CD8-positive, alpha-beta memory T cell (primary cell): ENCODE data around the gene IGFN1. TPM values are rescaled to one million over a fixed set of nuclear protein-coding genes. Genes with fewer than 3 reads are reported as not detected.

Experiments
- CTCF ChIA-PET: fragments of 350-600 bp; sonication (Branson Sonifier 250); formaldehyde crosslinking; loops from one replicate; lab custom pipeline; 2021; ENCODE audit warnings: antibody characterized with exemption; lab: Charles Lee
- POLR2A ChIA-PET: fragments of 350-600 bp; sonication (Branson Sonifier 250); formaldehyde crosslinking; loops from one replicate; lab custom pipeline; 2021; ENCODE audit warnings: antibody characterized with exemption; lab: Charles Lee
- DNase-seq, 5 donors: peaks; one replicate each; pipeline versions ENCODE4 v3.0.0 to v3.0.0-alpha.2; 2020 to 2022; ENCODE audit warnings: mixed read lengths in 1 of 5
- H3K27ac ChIP-seq: one replicate; pipeline ENCODE4 v1.7.0; 2013; ENCODE audit warnings: low read depth, mild to moderate bottlenecking, low read length, moderate library complexity
- H3K27me3 ChIP-seq: 2 replicates; pipeline ENCODE4 v1.7.0; 2013; ENCODE audit warnings: low read length, mild to moderate bottlenecking; ENCODE audit not compliant: insufficient read depth, poor library complexity, severe bottlenecking
- H3K36me3 ChIP-seq: 2 replicates; pipeline ENCODE4 v1.7.0; 2013; ENCODE audit warnings: mild to moderate bottlenecking, low read length, moderate library complexity; ENCODE audit not compliant: insufficient read depth
- H3K4me1 ChIP-seq: 2 replicates; pipeline ENCODE4 v1.7.0; 2013; ENCODE audit warnings: mild to moderate bottlenecking, low read length, moderate library complexity; ENCODE audit not compliant: insufficient read depth
- H3K4me3 ChIP-seq: 2 replicates; pipeline ENCODE4 v1.7.0; 2013; ENCODE audit warnings: mild to moderate bottlenecking, low read length
- H3K9me3 ChIP-seq: 2 replicates; pipeline ENCODE4 v1.7.0; 2013; ENCODE audit warnings: mild to moderate bottlenecking, low read length
- H3K27ac Mint-ChIP-seq, 8 donors: one replicate each; pipeline ENCODE4 v1.8.0; 2020 to 2021; ENCODE audit warnings: mixed read lengths in 8 of 8, mild to moderate bottlenecking in 6 of 8, inconsistent platforms in 3 of 8, moderate library complexity in 3 of 8
- H3K27me3 Mint-ChIP-seq, 2 donors: one replicate each; pipeline ENCODE4 v1.8.0; 2020 to 2021; ENCODE audit warnings: mixed read lengths in 2 of 2, mild to moderate bottlenecking in 1 of 2, moderate library complexity in 1 of 2
- H3K36me3 Mint-ChIP-seq, 3 donors: one replicate each; pipeline ENCODE4 v1.8.0; 2020 to 2021; ENCODE audit warnings: mixed read lengths in 3 of 3, inconsistent platforms in 1 of 3, mild to moderate bottlenecking in 1 of 3
- H3K4me1 Mint-ChIP-seq, 3 donors: one replicate each; pipeline ENCODE4 v1.8.0; 2020 to 2021; ENCODE audit warnings: mixed read lengths in 3 of 3, inconsistent platforms in 1 of 3, mild to moderate bottlenecking in 1 of 3
- H3K4me3 Mint-ChIP-seq, 7 donors: one replicate each; pipeline ENCODE4 v1.8.0; 2020 to 2021; ENCODE audit warnings: mixed read lengths in 7 of 7, mild to moderate bottlenecking in 6 of 7, moderate library complexity in 4 of 7, inconsistent platforms in 2 of 7
- H3K9me3 Mint-ChIP-seq, 5 donors: one replicate each; pipeline ENCODE4 v1.8.0; 2020 to 2022; ENCODE audit warnings: mixed read lengths in 5 of 5, mild to moderate bottlenecking in 3 of 5, moderate library complexity in 2 of 5, inconsistent platforms in 1 of 5
- polyA plus RNA-seq: library from polyadenylated mRNA; unstranded; fragments of 300-500 nt; fragmentation: Illumina TruSeq; gene quantifications from one replicate; pipeline ENCODE4 v1.2.3, GENCODE V29; 2021
- total RNA-seq, 2 experiments: library from RNA; stranded (reverse); gene quantifications; one replicate each; pipeline ENCODE4 v1.2.3, GENCODE V29; 2021

The IGFN1 gene
- total and polyA plus RNA-seq, 3 experiments from 2014 or later: not detected

DNA sequence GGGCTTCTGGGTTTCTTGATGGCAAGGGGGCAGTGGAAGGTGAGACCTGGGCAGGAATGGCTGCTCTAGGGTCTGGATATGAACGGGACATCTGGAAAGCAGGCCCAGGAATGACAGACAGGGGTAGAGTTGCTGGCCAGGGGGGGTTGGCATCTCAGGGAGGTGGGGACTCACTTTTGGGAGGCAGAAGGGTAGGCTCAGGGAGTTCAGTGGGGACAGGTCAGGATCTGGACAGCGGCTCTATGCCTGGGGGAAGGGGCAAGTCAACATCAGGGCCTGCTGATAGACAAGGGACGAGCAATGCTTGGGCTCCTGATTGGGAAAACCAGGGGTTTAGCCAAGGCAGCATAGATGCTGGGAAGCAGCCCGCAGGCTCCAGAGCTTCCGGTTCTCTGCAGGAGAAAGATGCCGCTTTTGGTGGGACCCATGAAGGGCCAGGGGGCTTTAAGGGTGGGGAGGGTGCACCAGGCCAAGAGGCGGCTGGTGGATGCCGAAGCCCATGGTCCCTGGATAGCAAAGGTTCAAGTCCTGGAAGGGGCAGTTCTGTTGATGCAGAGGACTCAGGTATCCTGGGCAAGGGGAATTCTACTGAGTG lies 21.9 kb downstream of the IGFN1 start:
- no peaks in the 10 kb centered on the region for H3K36me3 Mint-ChIP-seq
- peaks cover 5 to 31% of the 10 kb centered on the region in 2 donors for H3K27me3 Mint-ChIP-seq
- Histone ChIP-seq H3K4me3 (no peak overlapping the region), H3K27ac (no peak overlapping the region), H3K27me3 (no peaks in the 10 kb centered on the region), H3K4me1 (no peaks in the 10 kb centered on the region), H3K9me3 (no peaks in the 10 kb centered on the region), H3K36me3 (no peaks in the 10 kb centered on the region)
- H3K4me3 Mint-ChIP-seq: no peak overlapping the region
- ChIA-PET CTCF (no interaction called here), POLR2A (no interaction called here)
- no peaks in the 10 kb centered on the region for H3K4me1 Mint-ChIP-seq
- no peak overlapping the region for H3K27ac Mint-ChIP-seq
- no peaks in the 10 kb centered on the region for H3K9me3 Mint-ChIP-seq
- peak in 1 of 5 donors; percentile 14 for DNase-seq

DNA sequence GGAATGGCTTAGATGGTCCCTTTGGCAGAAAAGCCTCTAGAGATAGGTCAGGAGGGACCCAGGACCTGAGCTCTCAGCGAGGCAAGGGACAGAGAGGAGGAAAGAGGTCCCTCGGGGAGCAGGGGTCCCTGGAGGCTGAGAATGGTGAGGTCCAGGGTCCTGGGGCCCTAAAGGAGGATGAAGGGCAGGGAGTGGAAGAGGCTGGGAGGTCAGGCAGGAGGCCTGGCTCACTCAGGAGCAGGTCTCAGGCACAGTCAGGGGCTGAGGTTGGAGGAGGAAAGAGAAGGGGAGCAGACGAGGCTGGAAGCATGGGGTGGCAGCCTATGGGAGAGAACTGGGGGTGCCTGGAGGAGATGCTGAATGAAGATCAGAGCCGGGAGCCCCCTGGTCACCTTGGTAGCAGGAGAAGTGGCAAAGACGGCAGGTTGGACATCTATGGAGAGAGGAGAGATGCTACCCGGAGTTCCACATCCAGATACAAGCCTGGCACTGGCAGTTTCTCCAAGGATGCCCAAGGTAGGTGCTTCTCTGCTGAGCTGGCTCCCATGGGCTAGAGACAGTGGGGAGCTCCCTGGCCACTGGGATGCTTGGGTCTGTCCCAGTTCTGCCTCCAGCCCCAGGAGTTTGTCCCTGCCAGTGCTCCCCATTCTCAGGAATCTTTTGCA lies 22.6 kb downstream of the IGFN1 start:
- Mint-ChIP-seq H3K9me3 (no peaks in the 10 kb centered on the region), H3K4me3 (no peak overlapping the region), H3K27ac (no peak overlapping the region), H3K4me1 (no peaks in the 10 kb centered on the region), H3K27me3 (peaks cover 3 to 26% of the 10 kb centered on the region in 2 donors), H3K36me3 (no peaks in the 10 kb centered on the region)
- no peaks in the 10 kb centered on the region for H3K36me3 ChIP-seq
- no peaks in the 10 kb centered on the region for H3K4me1 ChIP-seq
- H3K27ac ChIP-seq: no peak overlapping the region
- no peak overlapping the region for H3K4me3 ChIP-seq
- POLR2A ChIA-PET: no interaction called here
- CTCF ChIA-PET: no interaction called here
- no peaks in the 10 kb centered on the region for H3K9me3 ChIP-seq
- no peak for DNase-seq
- no peaks in the 10 kb centered on the region for H3K27me3 ChIP-seq

GRCh38 chr1:201213926-201214325 lies 23.3 kb downstream of the IGFN1 start:
- Mint-ChIP-seq H3K4me1 (no peaks in the 10 kb centered on the region), H3K27me3 (peaks cover 3 to 22% of the 10 kb centered on the region in 2 donors), H3K9me3 (no peaks in the 10 kb centered on the region), H3K27ac (no peak overlapping the region), H3K4me3 (no peak overlapping the region), H3K36me3 (no peaks in the 10 kb centered on the region)
- ChIA-PET CTCF (interaction anchor here (1.1 kb wide), 1 partner anchor 9 kb away, joined by 3 read pairs; no protein-coding TSS in a partner anchor), POLR2A (no interaction called here)
- no peak overlapping the region for H3K27ac ChIP-seq
- no peaks in the 10 kb centered on the region for H3K9me3 ChIP-seq
- H3K36me3 ChIP-seq: no peaks in the 10 kb centered on the region
- H3K27me3 ChIP-seq: no peaks in the 10 kb centered on the region
- no peaks in the 10 kb centered on the region for H3K4me1 ChIP-seq
- H3K4me3 ChIP-seq: no peak overlapping the region
- no peak for DNase-seq

DNA sequence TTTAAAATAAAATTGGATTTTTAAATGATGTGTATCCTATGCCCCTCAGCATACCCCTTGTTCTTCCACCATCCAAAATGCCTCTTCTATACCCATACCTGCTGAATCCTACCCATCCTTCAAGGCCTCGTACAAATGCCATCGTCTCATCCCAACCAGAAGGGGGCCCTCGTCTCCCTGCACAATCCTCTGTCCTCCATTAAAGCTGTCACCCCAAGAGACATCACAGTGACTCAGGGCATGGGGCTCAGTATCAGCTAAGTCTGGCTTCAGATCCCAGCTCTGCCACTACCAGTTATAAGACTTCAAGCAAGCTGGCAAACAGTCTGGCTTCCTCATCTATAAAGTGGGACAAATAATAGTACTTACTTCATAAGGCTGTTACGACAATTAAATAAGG lies 23.8 kb downstream of the IGFN1 start:
- H3K4me1 Mint-ChIP-seq: no peaks in the 10 kb centered on the region
- H3K27ac ChIP-seq: no peak overlapping the region
- ChIA-PET POLR2A (no interaction called here), CTCF (interaction anchor here (1.1 kb wide), 1 partner anchor 8 kb away, joined by 3 read pairs; no protein-coding TSS in a partner anchor)
- H3K4me3 Mint-ChIP-seq: no peak overlapping the region
- H3K36me3 ChIP-seq: no peaks in the 10 kb centered on the region
- no peak overlapping the region for H3K4me3 ChIP-seq
- no peaks in the 10 kb centered on the region for H3K27me3 ChIP-seq
- H3K4me1 ChIP-seq: no peaks in the 10 kb centered on the region
- no peaks in the 10 kb centered on the region for H3K9me3 Mint-ChIP-seq
- H3K36me3 Mint-ChIP-seq: no peaks in the 10 kb centered on the region
- no peak overlapping the region for H3K27ac Mint-ChIP-seq
- no peaks in the 10 kb centered on the region for H3K9me3 ChIP-seq
- DNase-seq: no peak
- peaks cover 3 to 17% of the 10 kb centered on the region in 2 donors for H3K27me3 Mint-ChIP-seq

DNA sequence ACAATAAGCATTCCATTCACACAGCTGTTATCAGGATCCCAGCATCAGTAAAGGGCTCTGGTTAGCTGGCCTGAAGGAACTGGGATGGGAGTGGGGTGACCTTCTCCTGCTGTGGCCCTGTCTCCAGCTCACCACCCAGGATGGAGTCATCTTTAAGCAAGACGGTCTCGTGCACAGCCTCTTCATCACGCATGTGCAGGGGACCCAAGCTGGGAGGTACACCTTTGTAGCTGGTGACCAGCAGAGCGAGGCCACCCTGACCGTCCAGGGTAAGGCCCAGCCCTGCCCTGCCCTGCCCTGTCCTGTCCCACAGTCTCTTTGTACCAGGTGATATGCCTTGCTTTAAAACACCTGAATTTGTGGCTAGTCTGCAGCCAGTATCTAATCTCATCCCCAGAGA lies 24.3 kb downstream of the IGFN1 start:
- H3K4me1 ChIP-seq: no peaks in the 10 kb centered on the region
- H3K27me3 Mint-ChIP-seq: peaks cover 3 to 13% of the 10 kb centered on the region in 2 donors
- H3K9me3 ChIP-seq: no peaks in the 10 kb centered on the region
- no peaks in the 10 kb centered on the region for H3K27me3 ChIP-seq
- ChIA-PET CTCF (interaction anchor here (1.1 kb wide), 1 partner anchor 8 kb away, joined by 3 read pairs; no protein-coding TSS in a partner anchor), POLR2A (no interaction called here)
- no peaks in the 10 kb centered on the region for H3K36me3 Mint-ChIP-seq
- DNase-seq: no peak
- no peak overlapping the region for H3K4me3 Mint-ChIP-seq
- H3K4me3 ChIP-seq: no peak overlapping the region
- H3K36me3 ChIP-seq: no peaks in the 10 kb centered on the region
- no peak overlapping the region for H3K27ac Mint-ChIP-seq
- H3K9me3 Mint-ChIP-seq: no peaks in the 10 kb centered on the region
- no peaks in the 10 kb centered on the region for H3K4me1 Mint-ChIP-seq
- no peak overlapping the region for H3K27ac ChIP-seq

GRCh38 chr1:201215531-201216357 lies 25.1 kb downstream of the IGFN1 start:
- DNase-seq: no peak
- H3K4me3 ChIP-seq: no peak overlapping the region
- H3K4me3 Mint-ChIP-seq: no peak overlapping the region
- no peaks in the 10 kb centered on the region for H3K4me1 Mint-ChIP-seq
- H3K9me3 Mint-ChIP-seq: no peaks in the 10 kb centered on the region
- H3K27ac ChIP-seq: no peak overlapping the region
- ChIA-PET CTCF (no interaction called here), POLR2A (no interaction called here)
- peaks cover 3 to 10% of the 10 kb centered on the region in 2 donors for H3K27me3 Mint-ChIP-seq
- H3K27ac Mint-ChIP-seq: peak overlapping the region in 1 of 8 donors; percentile 75
- H3K4me1 ChIP-seq: no peaks in the 10 kb centered on the region
- H3K27me3 ChIP-seq: no peaks in the 10 kb centered on the region
- no peaks in the 10 kb centered on the region for H3K36me3 ChIP-seq
- no peaks in the 10 kb centered on the region for H3K9me3 ChIP-seq
- no peaks in the 10 kb centered on the region for H3K36me3 Mint-ChIP-seq

- Mint-ChIP-seq H3K27me3 (peaks cover 3 to 4% of the 10 kb centered on the region in 2 donors), H3K27ac (no peak overlapping the region)
- no peak for DNase-seq
Measured at GRCh38 chr1:201216395-201217085, 25.9 kb downstream of the IGFN1 start.

More at GRCh38 chr1:201216395-201217085, 25.9 kb downstream of the IGFN1 start:
- H3K4me1 Mint-ChIP-seq: no peaks in the 10 kb centered on the region
- Histone ChIP-seq H3K4me3 (no peak overlapping the region), H3K9me3 (no peaks in the 10 kb centered on the region), H3K27me3 (no peaks in the 10 kb centered on the region), H3K4me1 (no peaks in the 10 kb centered on the region), H3K36me3 (no peaks in the 10 kb centered on the region), H3K27ac (no peak overlapping the region)
- ChIA-PET POLR2A (no interaction called here), CTCF (no interaction called here)
- no peak overlapping the region for H3K4me3 Mint-ChIP-seq
- H3K36me3 Mint-ChIP-seq: no peaks in the 10 kb centered on the region
- no peaks in the 10 kb centered on the region for H3K9me3 Mint-ChIP-seq
